ENCODE results near the gene CFAP73.
A peak's percentile ranks its signal among the peaks of the same experiment; 100 is the strongest.

GRCh38 chr12:113185180-113186032 lies 35.9 kb downstream of the CFAP73 start, which contains the start of the genes DDX54 and RITA1:
- no peak for TF ChIP-seq CTCF (IDR thresholded peaks at IDR 0.05)
- TF ChIP-seq EP300 (IDR thresholded peaks at IDR 0.05): no peak
- TF ChIP-seq POLR2A (IDR thresholded peaks at IDR 0.05): no peak
- TF ChIP-seq POLR2AphosphoS5 (IDR thresholded peaks at IDR 0.05): peak; percentile 28 to 76 (median 60)

All from sigmoid colon (tissue), 4 donors.